ENCODE data around the gene DBNL. TPM values are rescaled to one million over a fixed set of nuclear protein-coding genes. Genes with fewer than 3 reads are reported as not detected.

Gene DBNL
- total and polyA plus RNA-seq, 4 experiments from 2014 or later = 157 to 250 (median 171) TPM

GRCh38 chr7:44050915-44051560, 6.5 kb downstream of the DBNL start:
- Mint-ChIP-seq H3K27me3 (no peaks in the 10 kb centered on the region), H3K4me3 (peak overlapping the region in 5 of 8 donors; percentile 25 to 61 (median 36)), H3K9me3 (no peaks in the 10 kb centered on the region), H3K36me3 (peaks cover 47 to 67% of the 10 kb centered on the region in 2 donors), H3K27ac (peak overlapping the region in 6 of 7 donors; percentile 19 to 79 (median 69)), H3K4me1 (peaks cover 37 to 79% (median 63%) of the 10 kb centered on the region in 4 donors)
- ChIA-PET POLR2A (ENCODE audit: partially characterized antibody) (interaction anchor here (1.0 to 11.9 kb wide), 2 partner anchors 14 to 29 kb away, joined by 3 to 119 read pairs; partner anchors contain the start of gene PGAM2), CTCF (ENCODE audit: partially characterized antibody) (interaction anchor here (0.9 kb wide), 1 partner anchor 21 kb away, joined by 3 read pairs; no protein-coding TSS in a partner anchor)
- Histone ChIP-seq H3K36me3 (ENCODE audit: insufficient read depth, low read length) (peaks cover 54% of the 10 kb centered on the region), H3K27ac (ENCODE audit: low read depth, low read length) (no peak overlapping the region), H3K9me3 (ENCODE audit: control insufficient read depth in 1 of 2, low read length in 2 of 2) (no peaks in the 10 kb centered on the region), H3K4me1 (ENCODE audit: insufficient read depth, low read length) (peaks cover 62% of the 10 kb centered on the region), H3K4me3 (ENCODE audit: low read length in 2 of 2) (no peak overlapping the region), H3K27me3 (ENCODE audit: insufficient read depth, low read length) (no peaks in the 10 kb centered on the region)
- intact Hi-C loops (cut with micrococcal nuclease) = no loop called here
- DNase-seq = no peak

GRCh38 chr7:44051611-44052220, 7.2 kb downstream of the DBNL start:
- H3K4me3 Mint-ChIP-seq = peak overlapping the region in 7 of 8 donors; percentile 4 to 64 (median 43)
- H3K9me3 ChIP-seq (ENCODE audit: control insufficient read depth in 1 of 2, low read length in 2 of 2) = no peaks in the 10 kb centered on the region
- H3K36me3 Mint-ChIP-seq = peaks cover 48 to 68% of the 10 kb centered on the region in 2 donors
- H3K36me3 ChIP-seq (ENCODE audit: insufficient read depth, low read length) = peaks cover 61% of the 10 kb centered on the region
- peaks cover 31 to 75% (median 58%) of the 10 kb centered on the region in 4 donors for H3K4me1 Mint-ChIP-seq
- no peak for DNase-seq
- H3K4me3 ChIP-seq (ENCODE audit: low read length in 2 of 2) = no peak overlapping the region
- no peaks in the 10 kb centered on the region for H3K27me3 Mint-ChIP-seq
- H3K4me1 ChIP-seq (ENCODE audit: insufficient read depth, low read length) = peaks cover 55% of the 10 kb centered on the region
- intact Hi-C loops (cut with micrococcal nuclease) = no loop called here
- H3K27ac Mint-ChIP-seq = peak overlapping the region; percentile 42 to 78 (median 48)
- ChIA-PET CTCF (ENCODE audit: partially characterized antibody) (interaction anchor here (0.9 to 1.5 kb wide), 3 partner anchors 21 to 29 kb away, joined by 3 read pairs; no protein-coding TSS in a partner anchor), POLR2A (ENCODE audit: partially characterized antibody) (interaction anchor here (1.0 to 11.9 kb wide), 2 partner anchors 13 to 29 kb away, joined by 3 to 119 read pairs; partner anchors contain the start of gene PGAM2)
- H3K27ac ChIP-seq (ENCODE audit: low read depth, low read length) = no peak overlapping the region
- H3K27me3 ChIP-seq (ENCODE audit: insufficient read depth, low read length) = no peaks in the 10 kb centered on the region
- H3K9me3 Mint-ChIP-seq = no peaks in the 10 kb centered on the region

- intact Hi-C loops (cut with micrococcal nuclease) = no loop called here
- peaks cover 46% of the 10 kb centered on the region for H3K4me1 ChIP-seq (ENCODE audit: insufficient read depth, low read length)
- Mint-ChIP-seq H3K4me3 (no peak overlapping the region), H3K27me3 (no peaks in the 10 kb centered on the region), H3K9me3 (no peaks in the 10 kb centered on the region), H3K4me1 (peaks cover 21 to 64% (median 48%) of the 10 kb centered on the region in 4 donors), H3K36me3 (peaks cover 47 to 68% of the 10 kb centered on the region in 2 donors), H3K27ac (peak overlapping the region in 3 of 7 donors; percentile 27 to 61 (median 48))
- no peaks in the 10 kb centered on the region for H3K9me3 ChIP-seq (ENCODE audit: control insufficient read depth in 1 of 2, low read length in 2 of 2)
- POLR2A ChIA-PET (ENCODE audit: partially characterized antibody) = interaction anchor here (0.7 to 11.9 kb wide), 3 partner anchors 8 to 28 kb away, joined by 3 to 119 read pairs (median 7); partner anchors contain the start of genes DBNL and PGAM2
- no peak for DNase-seq
- peaks cover 72% of the 10 kb centered on the region for H3K36me3 ChIP-seq (ENCODE audit: insufficient read depth, low read length)
- no peak overlapping the region for H3K27ac ChIP-seq (ENCODE audit: low read depth, low read length)
- CTCF ChIA-PET (ENCODE audit: partially characterized antibody) = interaction anchor here (1.0 to 1.5 kb wide), 3 partner anchors 15 to 28 kb away, joined by 3 read pairs; no protein-coding TSS in a partner anchor
- no peaks in the 10 kb centered on the region for H3K27me3 ChIP-seq (ENCODE audit: insufficient read depth, low read length)
- no peak overlapping the region for H3K4me3 ChIP-seq (ENCODE audit: low read length in 2 of 2)
These were observed 8.4 kb downstream of the DBNL start for GRCh38 chr7:44052771-44053365.

GRCh38 chr7:44056681-44057080, 12.2 kb downstream of the DBNL start:
- H3K27ac ChIP-seq (ENCODE audit: low read depth, low read length) = no peak overlapping the region
- ChIA-PET POLR2A (ENCODE audit: partially characterized antibody) (interaction anchor here (1.3 to 1.8 kb wide), 4 partner anchors 8 to 17 kb away, joined by 3 to 7 read pairs (median 6); partner anchors contain the start of genes DBNL and PGAM2), CTCF (ENCODE audit: partially characterized antibody) (no interaction called here)
- peaks cover 85% of the 10 kb centered on the region for H3K36me3 ChIP-seq (ENCODE audit: insufficient read depth, low read length)
- Mint-ChIP-seq H3K27me3 (no peaks in the 10 kb centered on the region), H3K27ac (peak overlapping the region in 1 of 7 donors; percentile 55), H3K4me3 (no peak overlapping the region), H3K9me3 (peaks cover 0 to 2% (median 0%) of the 10 kb centered on the region in 8 donors), H3K4me1 (peaks cover 9 to 27% (median 18%) of the 10 kb centered on the region in 4 donors), H3K36me3 (peaks cover 48 to 75% of the 10 kb centered on the region in 2 donors)
- intact Hi-C loops (cut with micrococcal nuclease) = no loop called here
- no peak overlapping the region for H3K4me3 ChIP-seq (ENCODE audit: low read length in 2 of 2)
- peaks cover 9% of the 10 kb centered on the region for H3K4me1 ChIP-seq (ENCODE audit: insufficient read depth, low read length)
- no peak for DNase-seq
- no peaks in the 10 kb centered on the region for H3K27me3 ChIP-seq (ENCODE audit: insufficient read depth, low read length)
- no peaks in the 10 kb centered on the region for H3K9me3 ChIP-seq (ENCODE audit: control insufficient read depth in 1 of 2, low read length in 2 of 2)

- Mint-ChIP-seq H3K4me3 (no peak overlapping the region), H3K27ac (peak overlapping the region in 4 of 7 donors; percentile 15 to 64 (median 58)), H3K27me3 (no peaks in the 10 kb centered on the region), H3K4me1 (peaks cover 5 to 21% (median 14%) of the 10 kb centered on the region in 4 donors), H3K36me3 (peaks cover 44 to 73% of the 10 kb centered on the region in 2 donors), H3K9me3 (peaks cover 0 to 2% (median 0%) of the 10 kb centered on the region in 8 donors)
- Histone ChIP-seq H3K27me3 (ENCODE audit: insufficient read depth, low read length) (no peaks in the 10 kb centered on the region), H3K4me3 (ENCODE audit: low read length in 2 of 2) (no peak overlapping the region), H3K9me3 (ENCODE audit: control insufficient read depth in 1 of 2, low read length in 2 of 2) (no peaks in the 10 kb centered on the region), H3K36me3 (ENCODE audit: insufficient read depth, low read length) (peaks cover 81% of the 10 kb centered on the region), H3K4me1 (ENCODE audit: insufficient read depth, low read length) (peaks cover 4% of the 10 kb centered on the region), H3K27ac (ENCODE audit: low read depth, low read length) (no peak overlapping the region)
- intact Hi-C loops (cut with micrococcal nuclease) = no loop called here
- ChIA-PET CTCF (ENCODE audit: partially characterized antibody) (no interaction called here), POLR2A (ENCODE audit: partially characterized antibody) (interaction anchor here (1.5 to 1.8 kb wide), 2 partner anchors 12 to 17 kb away, joined by 5 to 7 read pairs; partner anchors contain the start of gene DBNL)
- DNase-seq = no peak
These were observed 12.8 kb downstream of the DBNL start for GRCh38 chr7:44057181-44057848.

GRCh38 chr7:44057849-44058758, 13.6 kb downstream of the DBNL start:
- Mint-ChIP-seq H3K36me3 (peaks cover 38 to 68% of the 10 kb centered on the region in 2 donors), H3K27me3 (no peaks in the 10 kb centered on the region), H3K4me1 (peaks cover 2 to 16% (median 10%) of the 10 kb centered on the region in 4 donors), H3K9me3 (peaks cover 0 to 2% (median 0%) of the 10 kb centered on the region in 8 donors), H3K4me3 (no peak overlapping the region), H3K27ac (peak overlapping the region in 4 of 7 donors; percentile 36 to 64 (median 59))
- H3K4me1 ChIP-seq (ENCODE audit: insufficient read depth, low read length) = peaks cover 4% of the 10 kb centered on the region
- intact Hi-C loops (cut with micrococcal nuclease) = no loop called here
- ChIA-PET POLR2A (ENCODE audit: partially characterized antibody) (no interaction called here), CTCF (ENCODE audit: partially characterized antibody) (no interaction called here)
- no peak overlapping the region for H3K27ac ChIP-seq (ENCODE audit: low read depth, low read length)
- no peaks in the 10 kb centered on the region for H3K9me3 ChIP-seq (ENCODE audit: control insufficient read depth in 1 of 2, low read length in 2 of 2)
- DNase-seq = no peak
- no peaks in the 10 kb centered on the region for H3K27me3 ChIP-seq (ENCODE audit: insufficient read depth, low read length)
- no peak overlapping the region for H3K4me3 ChIP-seq (ENCODE audit: low read length in 2 of 2)
- H3K36me3 ChIP-seq (ENCODE audit: insufficient read depth, low read length) = peaks cover 75% of the 10 kb centered on the region
